T follicular helper cell (primary cell): ENCODE results near the gene NCS1.

Experiments used
- DNase-seq: peaks from one replicate; pipeline ENCODE4 v3.0.0-alpha.2; 2020; ENCODE audit warnings: low read depth
- total RNA-seq, 2 experiments: gene quantifications; one replicate each; lab custom pipeline; 2026; lab: John Stamatoyannopoulos, UW

Gene NCS1
- 10.9 to 40.0 reads per million in 2 experiments for total RNA-seq

- no peak for DNase-seq
Observed at GRCh38 chr9:130172161-130172857, at the start of gene NCS1. Gene NCS1, plus strand, starts transcription at chr9:130172404. Its CDS starts 260 bp downstream, at chr9:130172664.

GRCh38 chr9:130122456-130122855 lies 49.7 kb upstream of the NCS1 start:
- DNase-seq: no peak

GRCh38 chr9:130124085-130124860 lies 47.9 kb upstream of the NCS1 start:
- no peak for DNase-seq

GRCh38 chr9:130126721-130127433 lies 45.3 kb upstream of the NCS1 start:
- DNase-seq: no peak

- DNase-seq: peak; percentile 65
Observed at GRCh38 chr9:130128251-130128650, 44.0 kb upstream of the NCS1 start.

GRCh38 chr9:130128733-130129431 lies 43.3 kb upstream of the NCS1 start:
- peak; percentile 43 for DNase-seq

- DNase-seq: no peak
Observed at GRCh38 chr9:130129432-130130061, 42.7 kb upstream of the NCS1 start.

GRCh38 chr9:130132746-130133145 lies 39.5 kb upstream of the NCS1 start:
- no peak for DNase-seq

GRCh38 chr9:130137081-130137640 lies 35.0 kb upstream of the NCS1 start:
- no peak for DNase-seq

GRCh38 chr9:130137641-130138081 lies 34.5 kb upstream of the NCS1 start:
- DNase-seq: no peak

- DNase-seq: no peak
Observed at GRCh38 chr9:130138171-130138653, 34.0 kb upstream of the NCS1 start.

- DNase-seq: no peak
Observed at GRCh38 chr9:130138791-130139190, 33.4 kb upstream of the NCS1 start.

GRCh38 chr9:130139251-130139650 lies 33.0 kb upstream of the NCS1 start:
- DNase-seq: no peak

- DNase-seq: no peak
Observed at GRCh38 chr9:130140706-130141105, 31.5 kb upstream of the NCS1 start.

- no peak for DNase-seq
Observed at GRCh38 chr9:130142056-130142455, 30.1 kb upstream of the NCS1 start.

- DNase-seq: no peak
Observed at GRCh38 chr9:130142641-130143040, 29.6 kb upstream of the NCS1 start.

GRCh38 chr9:130143279-130143893 lies 28.8 kb upstream of the NCS1 start:
- DNase-seq: no peak

- no peak for DNase-seq
Observed at GRCh38 chr9:130143958-130144366, 28.2 kb upstream of the NCS1 start.

GRCh38 chr9:130144703-130145102 lies 27.5 kb upstream of the NCS1 start:
- no peak for DNase-seq

GRCh38 chr9:130145658-130146057 lies 26.5 kb upstream of the NCS1 start:
- DNase-seq: no peak
